Measurements from ENCODE around the gene KPNB1.

Gene KPNB1

GRCh38 chr17:47695429-47696376 is 46.0 kb downstream of the KPNB1 start:
- H3K27ac ChIP-seq, result no peak overlapping the region

DNA sequence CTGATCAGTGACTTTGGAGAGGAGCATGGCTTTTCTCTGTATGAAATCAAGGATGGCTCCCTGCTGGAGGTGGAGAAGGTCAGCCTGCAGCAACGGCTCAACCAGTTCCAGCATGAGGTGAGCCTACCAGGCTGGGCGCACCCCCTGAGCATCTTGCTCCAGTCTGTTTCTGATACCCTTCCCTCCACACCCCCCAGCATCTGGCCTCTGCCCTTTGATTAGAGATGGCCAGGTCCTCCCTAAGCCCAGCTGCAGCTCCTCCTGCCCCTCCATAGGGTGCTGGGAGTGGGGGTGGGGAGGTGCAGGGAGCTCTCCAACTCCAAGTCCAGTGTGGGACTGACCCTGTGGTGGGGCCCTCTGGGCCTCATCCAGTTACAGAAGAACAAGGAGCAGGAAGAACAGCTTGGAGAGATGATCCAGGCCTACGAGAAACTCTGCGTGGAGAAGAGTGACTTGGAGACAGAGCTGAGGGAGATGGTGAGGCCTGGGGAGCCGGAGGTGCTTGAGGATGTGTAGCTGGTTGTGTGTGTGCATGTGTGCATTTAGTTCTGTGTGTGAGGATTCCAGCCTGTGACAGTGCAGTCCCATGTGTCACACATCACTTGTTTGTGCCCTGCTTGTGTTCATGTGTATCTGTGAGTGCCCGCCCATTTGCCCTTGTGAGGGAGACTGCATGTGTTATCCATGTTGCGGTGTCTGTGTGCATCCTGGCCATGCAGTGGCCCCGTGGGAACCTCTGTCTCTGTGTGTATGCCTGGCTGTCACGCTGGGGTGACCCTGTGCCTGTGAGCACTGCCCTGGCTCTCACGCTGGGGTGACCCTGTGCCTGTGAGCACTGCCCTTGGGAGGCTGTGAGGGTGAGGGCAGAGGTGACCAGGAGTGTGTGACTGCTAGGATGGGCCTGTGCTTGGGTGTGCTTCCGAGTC is 47.3 kb downstream of the KPNB1 start:
- Histone ChIP-seq H3K27me3 (ENCODE audit: insufficient read depth, low read depth) (no peaks in the 10 kb centered on the region), H3K4me3 (IDR thresholded peaks at IDR 0.05; ENCODE audit: insufficient read depth, low read depth, low read length) (no peak overlapping the region), H4K20me1 (ENCODE audit: insufficient read depth) (no peaks in the 10 kb centered on the region), H3K4me2 (no peak overlapping the region), H2AFZ (ENCODE audit: low read depth) (no peak overlapping the region), H3K79me2 (ENCODE audit: insufficient read depth, low read depth) (no peaks in the 10 kb centered on the region), H3K9ac (no peak overlapping the region), H3K27ac (no peak overlapping the region), H3K4me1 (ENCODE audit: low read depth, poor library complexity, severe bottlenecking) (peaks cover 20% of the 10 kb centered on the region), H3K36me3 (ENCODE audit: insufficient read depth) (no peaks in the 10 kb centered on the region)
- TF ChIP-seq, protein P1, sequence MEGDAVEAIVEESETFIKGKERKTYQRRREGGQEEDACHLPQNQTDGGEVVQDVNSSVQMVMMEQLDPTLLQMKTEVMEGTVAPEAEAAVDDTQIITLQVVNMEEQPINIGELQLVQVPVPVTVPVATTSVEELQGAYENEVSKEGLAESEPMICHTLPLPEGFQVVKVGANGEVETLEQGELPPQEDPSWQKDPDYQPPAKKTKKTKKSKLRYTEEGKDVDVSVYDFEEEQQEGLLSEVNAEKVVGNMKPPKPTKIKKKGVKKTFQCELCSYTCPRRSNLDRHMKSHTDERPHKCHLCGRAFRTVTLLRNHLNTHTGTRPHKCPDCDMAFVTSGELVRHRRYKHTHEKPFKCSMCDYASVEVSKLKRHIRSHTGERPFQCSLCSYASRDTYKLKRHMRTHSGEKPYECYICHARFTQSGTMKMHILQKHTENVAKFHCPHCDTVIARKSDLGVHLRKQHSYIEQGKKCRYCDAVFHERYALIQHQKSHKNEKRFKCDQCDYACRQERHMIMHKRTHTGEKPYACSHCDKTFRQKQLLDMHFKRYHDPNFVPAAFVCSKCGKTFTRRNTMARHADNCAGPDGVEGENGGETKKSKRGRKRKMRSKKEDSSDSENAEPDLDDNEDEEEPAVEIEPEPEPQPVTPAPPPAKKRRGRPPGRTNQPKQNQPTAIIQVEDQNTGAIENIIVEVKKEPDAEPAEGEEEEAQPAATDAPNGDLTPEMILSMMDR (conservative IDR thresholded peaks at IDR 0.05; ENCODE audit: low read depth, low read length), result no peak

More at GRCh38 chr17:47695429-47696376, 46.0 kb downstream of the KPNB1 start:
- Histone ChIP-seq H4K20me1 (ENCODE audit: insufficient read depth) (no peaks in the 10 kb centered on the region), H3K4me1 (ENCODE audit: low read depth, poor library complexity, severe bottlenecking) (peaks cover 20% of the 10 kb centered on the region), H3K79me2 (ENCODE audit: insufficient read depth, low read depth) (no peaks in the 10 kb centered on the region), H3K9ac (no peak overlapping the region), H2AFZ (ENCODE audit: low read depth) (no peak overlapping the region), H3K4me3 (IDR thresholded peaks at IDR 0.05; ENCODE audit: insufficient read depth, low read depth, low read length) (no peak overlapping the region), H3K4me2 (no peak overlapping the region), H3K36me3 (ENCODE audit: insufficient read depth) (no peaks in the 10 kb centered on the region), H3K27me3 (ENCODE audit: insufficient read depth, low read depth) (no peaks in the 10 kb centered on the region)
- TF ChIP-seq, protein P1 (conservative IDR thresholded peaks at IDR 0.05; ENCODE audit: low read depth, low read length), result no peak

DNA sequence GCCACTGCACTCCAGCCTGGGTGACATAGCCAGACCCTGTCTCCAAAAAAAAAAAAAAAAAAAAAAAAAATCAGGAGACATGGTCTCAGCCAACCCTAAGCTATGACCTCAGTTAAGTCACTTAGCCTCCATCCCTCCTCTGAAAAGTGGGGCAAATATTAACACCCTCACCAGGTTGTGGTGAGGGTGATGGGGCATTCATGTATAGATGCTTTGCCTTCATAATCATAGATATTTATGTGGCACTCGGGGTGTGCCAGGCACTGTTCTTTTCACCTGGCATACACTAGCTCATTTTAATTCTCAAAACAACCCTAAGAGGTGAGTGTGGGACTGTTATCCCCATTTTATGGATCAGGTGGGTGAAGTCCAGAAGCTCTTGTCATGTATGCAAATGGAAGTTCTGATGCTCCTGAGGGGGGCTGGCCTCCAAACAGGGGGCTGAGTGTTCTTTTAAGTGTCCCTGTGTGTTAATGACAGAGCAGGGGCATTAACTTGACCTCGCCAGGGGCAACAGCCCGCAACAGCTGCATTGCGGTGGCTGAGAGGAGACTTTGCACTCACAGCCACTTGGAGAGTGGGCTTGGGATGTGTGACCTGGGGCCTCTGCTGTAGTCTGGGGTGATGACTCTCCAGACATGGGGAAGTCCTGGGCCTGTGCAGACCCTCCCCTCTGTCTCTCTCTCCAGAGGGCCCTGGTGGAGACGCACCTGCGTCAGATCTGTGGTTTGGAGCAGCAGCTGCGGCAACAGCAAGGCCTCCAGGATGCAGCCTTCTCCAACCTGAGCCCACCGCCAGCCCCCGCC is 48.4 kb downstream of the KPNB1 start:
- Histone ChIP-seq H3K36me3 (ENCODE audit: insufficient read depth) (no peaks in the 10 kb centered on the region), H4K20me1 (ENCODE audit: insufficient read depth) (no peaks in the 10 kb centered on the region), H3K27ac (no peak overlapping the region), H2AFZ (ENCODE audit: low read depth) (no peak overlapping the region), H3K4me1 (ENCODE audit: low read depth, poor library complexity, severe bottlenecking) (peaks cover 9% of the 10 kb centered on the region), H3K9ac (no peak overlapping the region), H3K27me3 (ENCODE audit: insufficient read depth, low read depth) (no peaks in the 10 kb centered on the region), H3K4me3 (IDR thresholded peaks at IDR 0.05; ENCODE audit: insufficient read depth, low read depth, low read length) (no peak overlapping the region), H3K79me2 (ENCODE audit: insufficient read depth, low read depth) (no peaks in the 10 kb centered on the region), H3K4me2 (no peak overlapping the region)
- TF ChIP-seq, protein P1 (conservative IDR thresholded peaks at IDR 0.05; ENCODE audit: low read depth, low read length), result no peak

Measured in KMS-11 (cell line).